22Rv1 (cell line): Measurements from ENCODE around the gene STC2.

Experiments used
- ZFX ChIP-seq: fragments of 450-650 bp; IDR thresholded peaks from 2 replicates; pipeline ENCODE4 v1.6.1; 2017; ENCODE audit warnings: antibody characterized with exemption, borderline replicate concordance
- TF ChIP-seq, protein P1 (sequence below): fragments of 450-650 bp; IDR thresholded peaks from 2 replicates; pipeline ENCODE4 v1.5.1; 2017; ENCODE audit warnings: mild to moderate bottlenecking

DNA sequence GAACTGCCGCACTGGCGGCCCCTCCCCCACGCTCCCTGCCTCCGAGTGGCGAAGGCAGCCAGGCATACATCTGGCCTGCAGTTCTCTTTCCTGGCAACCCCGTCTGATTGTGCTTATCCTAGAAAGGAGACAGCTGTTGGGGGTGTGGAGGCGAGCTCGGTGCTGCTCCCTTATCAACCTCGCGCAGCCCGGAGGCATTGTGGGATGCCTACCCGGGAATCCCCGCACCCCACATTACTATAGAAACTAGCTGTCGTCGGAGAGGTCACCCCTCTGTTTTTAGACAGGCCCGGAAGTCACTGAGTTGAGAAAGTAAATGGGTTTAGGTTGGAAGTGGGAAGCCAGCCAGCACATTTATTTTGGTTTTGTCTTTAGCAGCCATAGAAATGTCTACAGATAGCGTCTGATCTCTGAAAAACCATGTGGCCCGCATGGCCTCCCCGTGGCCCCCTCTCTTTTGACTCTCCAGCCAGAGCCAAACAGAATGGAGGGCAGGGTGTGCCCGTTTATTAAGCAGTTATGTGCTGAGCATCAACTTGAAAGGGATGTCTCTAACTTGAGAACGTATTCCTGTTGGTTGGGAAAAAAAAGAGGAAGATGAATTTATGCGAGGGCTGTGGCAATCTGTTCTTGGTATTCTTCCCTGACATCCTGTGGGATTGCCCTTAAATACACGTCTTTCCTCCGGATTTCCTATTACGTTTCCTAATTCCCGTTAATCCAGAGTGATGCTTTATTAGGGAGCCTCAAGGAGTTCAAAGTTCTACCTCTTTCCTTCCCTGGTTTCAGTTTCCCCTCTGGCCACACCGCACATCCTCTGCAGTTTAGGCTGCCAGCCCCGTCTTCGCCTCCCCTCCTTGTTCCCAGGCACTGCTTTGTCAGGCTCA, 3.9 kb downstream of the STC2 start:
- TF ChIP-seq, protein P1, sequence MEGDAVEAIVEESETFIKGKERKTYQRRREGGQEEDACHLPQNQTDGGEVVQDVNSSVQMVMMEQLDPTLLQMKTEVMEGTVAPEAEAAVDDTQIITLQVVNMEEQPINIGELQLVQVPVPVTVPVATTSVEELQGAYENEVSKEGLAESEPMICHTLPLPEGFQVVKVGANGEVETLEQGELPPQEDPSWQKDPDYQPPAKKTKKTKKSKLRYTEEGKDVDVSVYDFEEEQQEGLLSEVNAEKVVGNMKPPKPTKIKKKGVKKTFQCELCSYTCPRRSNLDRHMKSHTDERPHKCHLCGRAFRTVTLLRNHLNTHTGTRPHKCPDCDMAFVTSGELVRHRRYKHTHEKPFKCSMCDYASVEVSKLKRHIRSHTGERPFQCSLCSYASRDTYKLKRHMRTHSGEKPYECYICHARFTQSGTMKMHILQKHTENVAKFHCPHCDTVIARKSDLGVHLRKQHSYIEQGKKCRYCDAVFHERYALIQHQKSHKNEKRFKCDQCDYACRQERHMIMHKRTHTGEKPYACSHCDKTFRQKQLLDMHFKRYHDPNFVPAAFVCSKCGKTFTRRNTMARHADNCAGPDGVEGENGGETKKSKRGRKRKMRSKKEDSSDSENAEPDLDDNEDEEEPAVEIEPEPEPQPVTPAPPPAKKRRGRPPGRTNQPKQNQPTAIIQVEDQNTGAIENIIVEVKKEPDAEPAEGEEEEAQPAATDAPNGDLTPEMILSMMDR, result no peak
- no peak for TF ChIP-seq ZFX
